OCI-LY1 (cell line): ENCODE data around the gene MPHOSPH8.

Experiments used
- EZH2 ChIP-seq: fragments of 200-600 bp; sonication (generic), shearing (Covaris generic); IDR thresholded peaks from 2 replicates; pipeline ENCODE4 v1.8.0; 2017; ENCODE audit warnings: borderline replicate concordance, mixed run types, mild to moderate bottlenecking, antibody characterized with exemption, low read length, moderate library complexity, mixed read lengths
- TF ChIP-seq, protein P1 (sequence below): fragments of 200-600 bp; sonication (generic), shearing (Covaris generic); IDR thresholded peaks from 2 replicates; pipeline ENCODE4 v1.5.1; 2017; ENCODE audit warnings: mild to moderate bottlenecking, antibody characterized with exemption, low read length, moderate library complexity, mixed read lengths

DNA sequence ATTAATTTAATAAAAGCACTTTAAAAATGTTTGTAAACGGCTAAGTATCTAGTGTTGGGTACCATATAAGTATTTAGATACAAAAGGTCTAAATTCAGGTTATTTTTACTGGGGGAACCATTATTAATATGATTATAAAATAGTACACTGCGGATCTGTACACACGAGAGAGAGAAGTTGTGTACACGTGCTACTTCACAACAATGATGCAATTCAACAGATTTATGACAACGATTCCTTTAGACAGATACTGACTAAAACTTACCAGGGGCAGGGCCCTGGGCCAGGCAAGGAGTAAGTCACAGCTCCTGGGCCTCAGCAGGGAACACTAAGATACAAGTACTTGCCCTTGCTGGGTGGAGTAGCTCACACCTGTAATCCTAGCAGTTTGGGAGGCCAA, 43.0 kb upstream of the MPHOSPH8 start:
- TF ChIP-seq, protein P1, sequence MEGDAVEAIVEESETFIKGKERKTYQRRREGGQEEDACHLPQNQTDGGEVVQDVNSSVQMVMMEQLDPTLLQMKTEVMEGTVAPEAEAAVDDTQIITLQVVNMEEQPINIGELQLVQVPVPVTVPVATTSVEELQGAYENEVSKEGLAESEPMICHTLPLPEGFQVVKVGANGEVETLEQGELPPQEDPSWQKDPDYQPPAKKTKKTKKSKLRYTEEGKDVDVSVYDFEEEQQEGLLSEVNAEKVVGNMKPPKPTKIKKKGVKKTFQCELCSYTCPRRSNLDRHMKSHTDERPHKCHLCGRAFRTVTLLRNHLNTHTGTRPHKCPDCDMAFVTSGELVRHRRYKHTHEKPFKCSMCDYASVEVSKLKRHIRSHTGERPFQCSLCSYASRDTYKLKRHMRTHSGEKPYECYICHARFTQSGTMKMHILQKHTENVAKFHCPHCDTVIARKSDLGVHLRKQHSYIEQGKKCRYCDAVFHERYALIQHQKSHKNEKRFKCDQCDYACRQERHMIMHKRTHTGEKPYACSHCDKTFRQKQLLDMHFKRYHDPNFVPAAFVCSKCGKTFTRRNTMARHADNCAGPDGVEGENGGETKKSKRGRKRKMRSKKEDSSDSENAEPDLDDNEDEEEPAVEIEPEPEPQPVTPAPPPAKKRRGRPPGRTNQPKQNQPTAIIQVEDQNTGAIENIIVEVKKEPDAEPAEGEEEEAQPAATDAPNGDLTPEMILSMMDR: no peak
- no peak for TF ChIP-seq EZH2
